BLaER1 (cell line): ENCODE measurements around the gene CIC.
A peak's percentile ranks its signal among the peaks of the same experiment; 100 is the strongest.

Experiments
- H3K27ac ChIP-seq: shearing (Covaris generic); formaldehyde crosslinking; 2 replicates; pipeline ENCODE4 v1.8.1; 2022
- H3K27me3 ChIP-seq: shearing (Covaris generic); formaldehyde crosslinking; 2 replicates; pipeline ENCODE4 v1.8.1; 2022
- H3K36me3 ChIP-seq: shearing (Covaris generic); formaldehyde crosslinking; 2 replicates; pipeline ENCODE4 v1.8.1; 2022
- H3K4me1 ChIP-seq: shearing (Covaris generic); formaldehyde crosslinking; 2 replicates; pipeline ENCODE4 v1.8.1; 2022
- H3K4me2 ChIP-seq: shearing (Covaris generic); formaldehyde crosslinking; 2 replicates; pipeline ENCODE4 v1.8.1; 2022
- H3K4me3 ChIP-seq: shearing (Covaris generic); formaldehyde crosslinking; 2 replicates; pipeline ENCODE4 v1.8.1; 2022
- H3K9ac ChIP-seq: shearing (Covaris generic); formaldehyde crosslinking; 2 replicates; pipeline ENCODE4 v1.8.1; 2022
- H3K9me3 ChIP-seq: shearing (Covaris generic); formaldehyde crosslinking; 2 replicates; pipeline ENCODE4 v1.8.1; 2022
- H4K20me1 ChIP-seq: shearing (Covaris generic); formaldehyde crosslinking; 2 replicates; pipeline ENCODE4 v1.8.1; 2022
- Cebpa-rat ChIP-seq: shearing (Covaris generic); IDR thresholded peaks from 2 replicates; pipeline ENCODE4 v1.8.1; 2022

The CIC gene

DNA sequence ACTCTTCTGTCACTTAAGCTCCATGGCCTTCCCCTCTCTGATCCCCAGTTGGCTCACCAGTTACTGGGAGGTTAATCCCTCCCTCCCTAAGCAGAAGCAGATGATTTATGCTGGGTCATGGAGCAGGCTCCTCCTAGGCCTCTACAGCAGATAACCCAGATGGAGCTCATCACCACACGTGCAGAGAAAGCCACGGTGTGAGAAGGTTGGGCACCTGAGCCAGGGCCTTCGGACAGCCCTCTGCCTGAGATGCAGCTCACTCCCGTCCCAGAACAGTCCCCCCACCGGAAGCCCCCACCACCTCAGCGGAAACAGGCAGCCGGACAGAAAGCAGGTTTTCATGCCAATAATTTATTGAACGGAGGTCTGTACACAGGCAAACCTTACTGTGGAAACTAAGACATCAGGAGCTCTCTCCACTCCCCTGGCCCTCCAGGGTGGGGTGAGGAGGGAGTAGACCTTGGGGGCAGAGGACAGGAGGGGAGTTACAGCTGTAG is 39.1 kb upstream of the CIC start:
- Histone ChIP-seq H3K9me3 (no peaks in the 10 kb centered on the region), H3K27me3 (no peaks in the 10 kb centered on the region), H3K27ac (no peak overlapping the region), H3K4me3 (no peak overlapping the region), H3K4me2 (no peak overlapping the region), H3K36me3 (peaks cover 98% of the 10 kb centered on the region), H4K20me1 (peaks cover 97% of the 10 kb centered on the region), H3K9ac (no peak overlapping the region), H3K4me1 (peaks cover 10% of the 10 kb centered on the region; the same call in 1 of the 2 replicates)
- no peak for TF ChIP-seq Cebpa-rat

DNA sequence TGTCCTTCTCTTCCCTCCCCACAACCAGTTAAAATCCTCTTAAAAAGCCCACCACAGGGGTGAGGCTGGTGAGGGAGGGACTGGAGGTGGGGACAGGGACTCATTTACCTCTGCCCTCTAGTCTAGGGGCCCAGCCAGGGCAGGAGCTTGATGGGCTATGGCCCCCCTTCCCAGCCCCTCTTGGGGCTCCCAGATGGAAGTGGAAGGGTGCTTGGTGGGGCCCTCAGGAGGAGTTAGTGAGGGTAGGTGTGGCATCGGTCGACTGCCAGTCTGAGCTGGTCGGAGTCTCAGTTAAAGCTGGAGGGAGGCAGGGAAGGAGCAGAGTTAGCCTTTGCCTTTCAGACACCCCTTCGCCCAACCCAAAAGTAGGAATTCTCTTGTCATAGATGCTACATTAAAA is 38.5 kb upstream of the CIC start:
- H3K27me3 ChIP-seq: no peaks in the 10 kb centered on the region
- H3K4me1 ChIP-seq: peaks cover 10% of the 10 kb centered on the region; the same call in 1 of the 2 replicates
- no peak for TF ChIP-seq Cebpa-rat
- no peak overlapping the region for H3K27ac ChIP-seq
- peaks cover 98% of the 10 kb centered on the region for H3K36me3 ChIP-seq
- H3K4me2 ChIP-seq: no peak overlapping the region
- H3K9me3 ChIP-seq: no peaks in the 10 kb centered on the region
- H3K4me3 ChIP-seq: no peak overlapping the region
- no peak overlapping the region for H3K9ac ChIP-seq
- H4K20me1 ChIP-seq: peaks cover 97% of the 10 kb centered on the region

DNA sequence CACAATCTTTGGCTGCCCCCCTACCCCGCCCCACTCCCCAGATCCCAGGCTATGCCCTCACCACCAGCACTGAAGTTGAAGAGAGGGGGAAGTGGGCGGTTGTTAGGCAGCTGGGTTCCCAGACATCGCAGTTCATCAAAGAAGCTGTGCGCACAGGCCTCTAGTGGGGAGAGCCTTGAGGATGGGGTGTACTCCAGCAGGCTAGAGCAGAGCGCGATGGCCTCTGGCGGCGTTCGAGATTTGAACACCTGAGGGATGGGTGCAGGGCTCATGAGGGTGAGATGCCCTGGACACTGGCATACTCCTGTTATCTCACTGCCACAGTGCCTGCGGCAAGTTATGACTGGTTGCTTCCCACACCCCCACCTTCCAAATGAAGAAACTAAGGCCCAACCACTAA is 36.6 kb upstream of the CIC start:
- H3K36me3 ChIP-seq: peaks cover 98% of the 10 kb centered on the region
- H3K27me3 ChIP-seq: no peaks in the 10 kb centered on the region
- no peak overlapping the region for H3K4me3 ChIP-seq
- H3K4me1 ChIP-seq: peaks cover 10% of the 10 kb centered on the region; the same call in 1 of the 2 replicates
- H4K20me1 ChIP-seq: peaks cover 96% of the 10 kb centered on the region
- TF ChIP-seq Cebpa-rat: no peak
- H3K9me3 ChIP-seq: no peaks in the 10 kb centered on the region
- H3K4me2 ChIP-seq: no peak overlapping the region
- H3K9ac ChIP-seq: no peak overlapping the region
- H3K27ac ChIP-seq: no peak overlapping the region

DNA sequence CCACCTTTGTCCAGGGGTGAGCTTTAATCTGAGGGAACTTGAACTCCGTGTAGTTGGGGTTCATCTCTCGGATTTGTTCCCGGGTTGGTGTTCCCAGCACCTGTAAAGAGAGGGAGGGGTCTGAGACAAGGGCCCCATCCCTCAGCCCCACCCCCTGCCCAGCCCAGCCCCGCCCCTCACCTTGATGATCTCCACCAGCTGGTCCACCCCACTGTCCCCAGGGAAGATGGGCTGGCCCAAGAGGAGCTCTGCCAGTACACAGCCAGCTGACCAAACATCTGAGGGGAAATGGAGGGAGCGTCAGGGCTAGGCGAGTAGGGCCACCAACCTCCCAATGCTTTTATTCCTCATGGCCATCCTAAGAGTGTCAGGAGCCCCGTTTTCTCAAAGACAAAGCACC is 35.9 kb upstream of the CIC start:
- Histone ChIP-seq H3K9me3 (no peaks in the 10 kb centered on the region), H4K20me1 (peaks cover 96% of the 10 kb centered on the region), H3K9ac (no peak overlapping the region), H3K36me3 (peaks cover 98% of the 10 kb centered on the region), H3K4me1 (peaks cover 10% of the 10 kb centered on the region; the same call in 1 of the 2 replicates), H3K4me3 (no peak overlapping the region), H3K27ac (no peak overlapping the region), H3K4me2 (no peak overlapping the region), H3K27me3 (no peaks in the 10 kb centered on the region)
- TF ChIP-seq Cebpa-rat: no peak

DNA sequence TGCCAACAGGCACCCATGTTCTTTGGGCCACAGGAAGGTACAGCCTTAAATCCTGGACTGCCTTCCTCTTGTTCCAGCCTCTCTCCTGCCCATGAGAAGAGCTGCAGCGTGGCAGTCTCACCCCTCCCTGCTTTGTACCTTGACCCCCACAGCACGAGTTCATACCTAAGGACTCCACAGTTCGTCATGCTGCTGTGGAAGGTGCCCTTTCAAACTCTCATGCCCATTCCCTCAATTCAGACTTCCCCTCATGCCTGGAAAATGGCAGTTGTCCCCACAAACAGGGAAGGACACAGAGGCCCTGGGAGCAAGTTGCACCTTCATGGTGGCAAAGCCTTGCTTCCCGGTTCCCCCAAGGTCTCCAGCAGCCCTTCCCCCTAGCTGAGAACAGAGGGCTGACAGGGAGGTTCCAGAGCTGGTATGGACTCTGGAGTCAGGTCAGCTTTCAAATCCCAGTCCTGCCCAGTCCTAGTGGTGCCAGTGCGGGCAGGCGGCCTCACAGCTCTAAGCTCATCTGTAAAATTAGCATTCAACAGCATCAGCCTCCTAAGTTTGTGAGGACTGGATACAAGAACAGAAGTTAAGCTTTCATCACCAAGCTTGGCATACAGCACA is 35.3 kb upstream of the CIC start:
- H3K36me3 ChIP-seq: peaks cover 98% of the 10 kb centered on the region
- no peak overlapping the region for H3K9ac ChIP-seq

DNA sequence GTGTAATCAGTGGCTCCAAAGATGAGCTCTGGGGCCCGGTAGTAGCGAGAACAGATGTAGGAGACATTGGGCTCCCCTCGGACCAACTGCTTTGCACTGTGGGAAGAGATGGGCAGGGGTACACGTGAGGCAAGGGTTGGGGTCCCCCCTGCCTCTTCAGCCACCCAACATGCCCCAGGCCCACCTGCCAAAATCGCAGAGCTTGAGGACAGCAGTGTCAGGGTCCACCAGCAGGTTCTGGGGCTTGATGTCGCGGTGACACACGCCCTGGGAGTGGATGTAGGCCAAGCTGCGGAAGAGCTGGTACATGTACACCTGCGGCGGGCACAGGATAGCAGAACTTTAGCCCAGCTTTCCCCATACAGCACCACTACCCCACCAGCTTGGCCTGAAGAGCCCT is 34.7 kb upstream of the CIC start:
- H3K36me3 ChIP-seq: peaks cover 98% of the 10 kb centered on the region
- no peaks in the 10 kb centered on the region for H3K9me3 ChIP-seq
- no peak for TF ChIP-seq Cebpa-rat
- no peak overlapping the region for H3K4me2 ChIP-seq
- H3K4me1 ChIP-seq: peaks cover 10% of the 10 kb centered on the region; the same call in 1 of the 2 replicates
- H3K27ac ChIP-seq: no peak overlapping the region
- H3K27me3 ChIP-seq: no peaks in the 10 kb centered on the region
- no peak overlapping the region for H3K4me3 ChIP-seq
- no peak overlapping the region for H3K9ac ChIP-seq
- H4K20me1 ChIP-seq: peaks cover 96% of the 10 kb centered on the region

More for the DNA sequence above, 35.3 kb upstream of the CIC start:
- H3K27ac ChIP-seq: no peak overlapping the region
- no peaks in the 10 kb centered on the region for H3K9me3 ChIP-seq
- H3K27me3 ChIP-seq: no peaks in the 10 kb centered on the region
- peaks cover 96% of the 10 kb centered on the region for H4K20me1 ChIP-seq
- H3K4me3 ChIP-seq: no peak overlapping the region
- H3K4me1 ChIP-seq: peaks cover 10% of the 10 kb centered on the region; the same call in 1 of the 2 replicates
- H3K4me2 ChIP-seq: no peak overlapping the region
- no peak for TF ChIP-seq Cebpa-rat

DNA sequence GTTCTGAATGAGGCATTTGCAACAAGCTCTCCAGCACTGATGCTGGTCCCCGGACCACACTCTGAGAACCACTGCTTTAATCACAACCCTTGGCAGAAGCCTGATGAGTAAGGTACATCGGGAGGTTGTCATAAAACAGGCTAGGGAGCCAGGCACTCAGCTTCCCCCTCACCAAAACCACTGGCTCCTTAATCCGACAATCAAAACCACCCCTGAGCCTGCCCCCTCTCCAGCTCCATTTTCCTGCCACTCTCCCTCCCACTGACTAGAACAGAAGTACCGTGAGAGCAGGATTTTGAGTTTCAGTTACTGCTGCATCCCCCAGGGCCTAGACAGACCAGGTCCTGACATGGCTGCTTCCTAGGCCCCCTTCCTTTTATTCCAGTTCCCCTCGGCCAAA is 33.9 kb upstream of the CIC start:
- Histone ChIP-seq H3K27me3 (no peaks in the 10 kb centered on the region), H4K20me1 (peaks cover 96% of the 10 kb centered on the region), H3K9ac (0 out of 2 replicates have a peak overlapping the region, but pooled peaks have one; percentile 19), H3K4me2 (no peak overlapping the region), H3K4me1 (peaks cover 18% of the 10 kb centered on the region), H3K9me3 (no peaks in the 10 kb centered on the region), H3K4me3 (no peak overlapping the region), H3K36me3 (peaks cover 98% of the 10 kb centered on the region), H3K27ac (no peak overlapping the region)
- TF ChIP-seq Cebpa-rat: no peak

DNA sequence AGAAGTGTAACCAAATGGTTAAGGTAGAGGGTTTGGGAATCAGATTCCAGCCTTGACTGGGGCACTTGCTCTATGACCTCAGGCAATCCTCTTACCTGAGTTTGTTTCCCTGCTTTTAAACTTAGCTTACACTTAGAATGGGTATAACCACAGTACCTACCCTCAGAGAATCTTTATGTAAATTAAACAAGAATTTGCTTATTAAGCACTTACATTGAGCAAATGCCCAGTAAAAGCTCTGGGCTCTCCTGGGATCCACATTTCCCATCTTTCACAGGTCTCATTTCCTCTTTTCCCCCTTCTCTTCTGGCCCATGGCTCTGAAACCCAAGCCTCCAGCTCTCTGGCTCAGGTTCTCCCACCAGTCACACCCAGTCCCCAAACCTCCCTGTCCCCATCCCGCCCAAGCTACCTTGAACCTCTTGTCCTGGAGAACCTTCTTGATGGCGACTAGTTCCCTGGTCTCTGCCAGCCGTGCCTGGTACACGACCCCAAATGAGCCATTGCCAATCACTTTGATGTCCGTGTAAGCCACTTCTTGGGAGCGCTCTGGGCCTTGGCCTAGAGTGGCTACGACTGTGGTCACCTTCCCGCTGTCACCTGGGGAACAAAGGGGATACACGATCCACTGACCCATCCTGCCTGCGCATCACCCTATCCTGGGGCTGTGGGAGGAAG is 29.4 kb upstream of the CIC start:
- peaks cover 71% of the 10 kb centered on the region for H4K20me1 ChIP-seq
- no peak overlapping the region for H3K9ac ChIP-seq
- H3K9me3 ChIP-seq: no peaks in the 10 kb centered on the region
- H3K27me3 ChIP-seq: no peaks in the 10 kb centered on the region
- peaks cover 63% of the 10 kb centered on the region for H3K36me3 ChIP-seq
- H3K4me1 ChIP-seq: peaks cover 34% of the 10 kb centered on the region
- H3K27ac ChIP-seq: no peak overlapping the region
- peak overlapping the region; percentile 99; the same call in 1 of the 2 replicates for H3K4me2 ChIP-seq
- no peak for TF ChIP-seq Cebpa-rat
- no peak overlapping the region for H3K4me3 ChIP-seq

DNA sequence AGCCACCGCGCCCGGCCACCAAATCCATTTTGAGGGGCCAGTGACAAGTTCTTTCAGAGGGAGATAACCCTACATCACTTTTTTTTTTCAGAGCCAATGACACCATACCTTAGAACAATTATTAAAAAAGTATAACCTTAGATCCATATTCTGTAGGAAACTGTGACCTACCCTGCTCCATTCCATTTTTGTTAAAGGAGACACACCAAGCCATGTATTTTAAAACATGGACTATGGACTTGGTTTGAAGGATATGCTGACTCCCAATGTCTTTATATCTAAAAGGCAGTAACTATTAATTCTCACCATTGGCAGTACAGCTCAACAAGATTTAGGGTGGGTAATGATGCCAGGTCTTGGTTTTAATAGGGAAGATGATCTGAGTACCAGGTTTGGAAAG is 27.8 kb upstream of the CIC start:
- TF ChIP-seq Cebpa-rat: no peak
- H3K4me3 ChIP-seq: peak overlapping the region; percentile 96
- peak overlapping the region; percentile 94 for H3K27ac ChIP-seq
- peaks cover 55% of the 10 kb centered on the region for H4K20me1 ChIP-seq
- H3K4me2 ChIP-seq: peak overlapping the region; percentile 99
- peak overlapping the region; percentile 99 for H3K9ac ChIP-seq
- H3K27me3 ChIP-seq: no peaks in the 10 kb centered on the region
- no peaks in the 10 kb centered on the region for H3K9me3 ChIP-seq
- H3K36me3 ChIP-seq: peaks cover 49% of the 10 kb centered on the region
- peaks cover 49% of the 10 kb centered on the region for H3K4me1 ChIP-seq

DNA sequence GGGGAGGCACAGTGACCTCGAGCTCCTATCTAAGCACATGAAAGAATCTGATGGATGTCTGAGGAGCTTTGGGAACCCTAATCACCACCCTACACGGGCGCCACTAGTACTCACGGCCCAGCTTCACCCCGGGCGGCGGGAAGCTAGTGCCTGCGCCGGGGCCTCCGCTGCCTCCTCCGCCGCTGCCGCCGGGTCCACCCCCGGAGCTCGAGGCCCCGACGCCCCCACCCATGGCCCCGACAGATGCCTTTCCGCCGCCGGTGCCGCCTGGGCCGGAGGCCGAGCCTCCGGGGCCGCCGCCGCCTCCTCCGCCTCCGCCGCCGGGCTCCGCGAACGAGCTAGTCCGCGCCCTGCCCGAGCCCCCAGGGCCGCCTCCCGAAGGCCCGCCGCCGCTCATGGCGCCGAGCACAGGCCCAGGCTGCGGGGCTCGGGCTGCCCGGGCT is 27.0 kb upstream of the CIC start:
- H3K9me3 ChIP-seq: no peaks in the 10 kb centered on the region
- H3K4me2 ChIP-seq: peak overlapping the region; percentile 99
- H3K27ac ChIP-seq: peak overlapping the region; percentile 94
- no peaks in the 10 kb centered on the region for H3K27me3 ChIP-seq
- peak overlapping the region; percentile 99 for H3K9ac ChIP-seq
- H3K4me3 ChIP-seq: peak overlapping the region; percentile 96
- H3K36me3 ChIP-seq: peaks cover 46% of the 10 kb centered on the region
- peaks cover 54% of the 10 kb centered on the region for H4K20me1 ChIP-seq
- peaks cover 57% of the 10 kb centered on the region for H3K4me1 ChIP-seq
- no peak for TF ChIP-seq Cebpa-rat
